HG03045 (cell line): ENCODE measurements around the gene CD2AP.
"Not testable (repeated sequence)": the region's sequence is repeated elsewhere in the genome, so short reads cannot be mapped to it uniquely, and the experiment has no call there.

Experiments used
- ATAC-seq: cut with Tn5 transposase; IDR thresholded peaks from one replicate; pipeline ENCODE4 v1.9.1; 2021; ENCODE audit warnings: mild to moderate bottlenecking, moderate library complexity; ENCODE audit not compliant: unreplicated experiment

The CD2AP gene

GRCh38 chr6:47495954-47496545 lies 18.5 kb downstream of the CD2AP start:
- ATAC-seq, result no peak

GRCh38 chr6:47496935-47497579 lies 19.5 kb downstream of the CD2AP start:
- ATAC-seq, result no peak

DNA sequence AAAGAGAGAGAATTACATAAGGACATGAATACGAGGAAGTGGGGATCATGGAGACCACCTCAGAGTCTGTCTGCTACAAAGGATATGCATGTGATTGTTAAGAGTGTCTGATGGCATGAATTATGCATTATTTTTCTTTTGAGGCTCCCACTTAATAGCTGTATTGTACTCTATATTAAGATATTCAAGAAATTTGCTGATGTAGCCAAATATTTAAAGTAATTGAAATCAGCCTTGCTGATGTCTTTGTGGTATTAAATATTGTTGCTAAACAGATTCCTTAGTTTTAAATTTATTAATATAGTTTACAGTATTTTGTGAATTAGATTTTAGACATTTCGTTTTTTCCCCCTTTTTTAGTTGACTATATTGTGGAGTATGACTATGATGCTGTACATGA lies 25.3 kb downstream of the CD2AP start:
- no peak for ATAC-seq

DNA sequence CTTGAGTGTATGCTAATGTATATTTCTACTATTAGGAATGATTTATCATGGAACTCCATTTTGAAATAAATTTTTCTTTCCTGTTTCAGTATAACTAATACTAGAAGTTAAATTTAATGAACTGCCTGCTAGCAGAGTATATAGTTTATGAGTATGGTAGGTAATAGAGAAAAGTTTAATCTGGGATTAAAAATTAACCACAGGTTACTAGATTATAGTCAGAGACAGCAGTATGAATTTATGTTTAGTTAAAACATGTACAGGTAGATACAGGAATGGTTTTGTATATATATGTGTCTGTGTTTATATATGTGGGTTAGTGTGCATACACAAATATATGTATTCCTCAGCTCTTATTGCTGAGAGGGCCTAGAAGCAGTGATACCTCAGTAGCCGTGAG lies 32.3 kb downstream of the CD2AP start:
- no peak for ATAC-seq

DNA sequence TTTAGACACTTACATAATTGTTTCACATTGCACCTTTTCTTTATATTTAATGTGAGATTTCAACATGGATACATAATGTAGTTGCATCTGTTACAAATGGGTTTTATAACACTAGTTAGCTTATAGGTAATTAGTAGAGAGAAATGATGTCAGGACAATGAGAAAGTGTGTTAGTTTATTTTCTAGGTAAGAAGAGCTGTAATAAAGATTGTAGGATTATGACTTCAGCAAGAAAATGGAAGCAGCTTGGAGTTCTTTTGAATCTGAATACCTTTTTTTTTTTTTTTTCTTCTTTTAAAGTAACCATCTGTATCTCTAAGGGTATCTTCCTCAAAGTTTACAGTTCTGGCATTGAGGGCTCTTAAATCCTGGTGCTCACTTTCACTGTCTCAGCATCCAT lies 35.3 kb downstream of the CD2AP start:
- ATAC-seq, result no peak

- no peak for ATAC-seq
Observed at GRCh38 chr6:47519279-47519678, 41.7 kb downstream of the CD2AP start.

GRCh38 chr6:47520282-47520681 lies 42.7 kb downstream of the CD2AP start:
- no peak for ATAC-seq

DNA sequence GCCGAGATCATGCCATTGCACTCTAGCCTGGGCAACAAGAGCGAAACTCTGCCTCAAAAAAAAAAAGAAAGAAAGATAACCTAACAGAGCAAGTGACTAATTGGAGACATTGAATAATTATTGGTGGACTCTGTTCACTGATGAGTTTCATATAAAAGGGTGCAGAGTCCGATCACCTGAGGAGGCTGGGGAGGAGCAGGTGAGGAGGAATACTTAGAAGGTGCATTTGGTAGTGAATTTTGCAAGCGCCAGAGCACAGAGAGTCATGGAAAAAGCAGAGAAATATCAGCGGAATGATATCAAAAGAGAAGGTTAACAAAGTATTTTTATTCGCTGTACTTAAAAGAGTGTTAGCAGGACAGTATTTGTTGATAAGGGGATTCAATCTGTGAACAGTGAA lies 44.4 kb downstream of the CD2AP start:
- no peak for ATAC-seq

DNA sequence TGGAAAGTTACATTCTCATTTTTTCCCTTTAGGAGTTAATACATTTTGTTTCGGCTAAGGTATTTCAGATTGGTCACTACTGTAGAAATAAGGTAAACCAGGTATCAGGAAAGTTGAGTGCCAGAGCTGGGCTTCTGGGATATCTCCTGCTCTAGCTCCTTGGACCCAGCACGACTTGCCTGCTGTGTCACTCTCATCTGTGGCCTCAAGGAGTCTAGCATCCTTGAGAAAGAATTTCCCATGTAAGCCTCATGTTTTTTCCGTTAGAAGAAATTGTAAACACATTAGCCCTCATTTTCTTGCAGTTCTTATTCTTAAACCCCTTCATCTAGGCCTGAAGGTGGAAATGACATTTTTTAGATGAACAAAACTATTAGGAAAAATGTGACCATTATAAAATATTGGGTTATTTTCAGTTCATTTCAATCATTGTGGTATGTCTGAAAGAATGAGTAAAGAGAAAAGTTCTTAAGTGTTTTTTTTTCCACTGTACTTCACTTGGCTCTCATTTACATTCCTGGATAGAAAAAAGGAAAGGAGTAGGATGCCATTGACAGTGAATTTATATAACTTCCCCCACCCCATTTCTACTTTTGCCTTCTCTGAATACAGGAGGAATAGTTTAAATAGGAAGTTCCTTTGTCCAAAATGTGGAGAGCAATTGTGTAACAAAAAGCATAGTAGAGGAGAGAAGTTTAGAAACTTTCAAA lies 46.7 kb downstream of the CD2AP start:
- no peak for ATAC-seq

- no peak for ATAC-seq
Observed at GRCh38 chr6:47525330-47526057, 47.9 kb downstream of the CD2AP start.

DNA sequence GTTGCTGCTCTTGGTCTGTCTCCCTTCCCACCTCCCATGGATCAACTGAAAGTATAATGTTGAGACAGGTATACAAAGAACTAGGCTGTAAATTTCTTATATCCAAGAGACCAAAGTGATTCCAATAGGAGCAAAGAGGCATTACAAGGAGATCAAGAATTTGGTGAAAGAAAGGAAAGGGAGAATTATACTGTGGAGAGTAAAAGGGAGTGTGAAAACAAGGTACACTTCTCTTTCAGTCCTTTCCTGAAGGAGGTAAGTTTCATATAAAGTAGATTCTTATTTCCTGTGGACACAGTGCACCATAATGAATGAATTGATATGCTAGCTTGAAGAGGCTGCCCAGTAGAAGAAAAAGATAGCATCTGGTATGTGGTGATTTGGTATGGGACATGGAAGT lies 49.7 kb downstream of the CD2AP start:
- ATAC-seq, result no peak

- ATAC-seq, result no peak
Observed at GRCh38 chr6:47529734-47530133, 52.1 kb downstream of the CD2AP start.

DNA sequence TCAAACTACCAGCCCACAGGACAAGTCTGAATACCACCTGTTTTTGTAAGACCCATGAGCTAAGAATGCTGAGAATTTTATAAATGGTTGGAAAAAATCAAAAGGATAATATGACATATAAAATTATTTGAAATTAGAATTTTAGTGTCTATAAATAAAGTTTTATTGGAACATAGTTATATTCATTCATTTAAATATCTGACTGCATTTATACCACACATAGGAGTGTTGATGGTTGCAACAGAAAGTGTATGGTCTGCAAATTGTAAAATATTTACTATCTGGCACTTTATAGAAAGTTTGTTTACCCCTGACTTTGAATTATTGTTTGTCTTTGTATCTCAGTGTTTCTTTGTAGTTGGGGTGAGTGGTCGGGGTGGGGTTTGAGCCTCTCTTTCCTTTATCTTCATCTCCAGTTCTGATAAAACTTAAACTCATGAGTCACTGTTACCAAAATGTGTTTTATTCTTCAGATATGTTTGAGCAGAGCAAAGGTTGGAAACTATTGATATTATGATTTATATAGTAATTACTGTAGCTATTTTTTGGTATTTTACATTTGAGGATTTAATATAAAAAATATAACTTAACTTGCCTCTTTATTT lies 55.5 kb downstream of the CD2AP start:
- ATAC-seq, result no peak

DNA sequence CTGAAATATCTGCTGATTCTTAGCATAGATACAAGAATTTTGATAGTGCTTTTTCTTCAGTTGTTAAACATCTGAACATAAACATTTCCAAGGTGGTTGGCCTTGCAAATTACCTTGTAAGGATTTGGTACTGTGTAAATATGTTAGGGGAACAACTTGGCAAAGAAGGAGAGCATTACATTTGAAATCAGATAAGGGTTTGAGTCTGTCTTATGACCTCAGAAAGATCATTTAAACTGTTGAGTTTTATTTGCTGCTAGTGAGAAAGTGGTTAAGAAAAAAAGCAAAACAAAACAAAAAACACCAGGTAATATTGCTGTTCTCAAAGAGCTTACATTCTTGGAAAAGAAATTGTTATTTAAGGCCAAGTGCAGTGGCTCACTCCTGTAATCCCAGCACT lies 56.5 kb downstream of the CD2AP start:
- no peak for ATAC-seq

DNA sequence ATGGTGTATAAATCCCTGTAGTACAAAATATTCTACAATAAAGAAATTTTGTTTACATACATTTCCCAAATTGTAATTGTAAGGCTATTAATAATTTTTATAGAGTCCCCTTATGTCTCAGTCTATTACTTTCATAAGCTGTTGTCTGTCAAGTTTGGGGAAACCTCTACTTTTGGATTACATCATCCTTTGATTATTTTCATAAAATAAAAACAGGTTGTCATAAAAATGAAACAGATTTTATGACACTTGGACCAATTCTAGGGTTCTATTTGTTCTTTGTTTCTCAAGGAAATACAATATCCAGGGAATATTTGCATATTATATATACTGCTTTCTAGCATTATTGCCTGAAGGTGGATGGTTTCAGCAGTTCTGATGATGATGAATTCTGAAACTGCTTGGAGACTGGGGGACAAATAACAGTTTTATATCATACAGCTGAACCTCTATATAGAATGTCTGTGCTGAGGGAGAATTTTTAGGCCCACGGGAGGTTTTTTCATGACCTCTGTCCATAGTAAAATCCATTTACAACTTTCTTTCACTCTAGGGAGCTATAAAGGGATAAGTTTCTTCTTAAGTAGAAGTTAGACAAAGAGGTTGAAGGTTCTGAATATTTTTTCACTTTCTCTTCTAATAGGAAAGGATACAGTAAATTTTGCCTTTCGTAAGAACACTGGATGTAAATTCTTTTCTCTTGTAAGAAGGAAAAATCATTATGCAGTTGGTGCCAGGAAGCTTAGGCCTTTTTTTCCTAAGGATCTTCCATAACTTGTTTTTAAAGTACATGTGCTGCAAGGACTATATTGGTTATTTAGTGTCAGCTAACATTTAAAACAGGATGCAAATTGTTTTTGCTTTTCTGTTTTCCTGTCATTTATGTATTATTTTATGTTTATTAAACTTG lies 58.0 kb downstream of the CD2AP start:
- no peak for ATAC-seq

DNA sequence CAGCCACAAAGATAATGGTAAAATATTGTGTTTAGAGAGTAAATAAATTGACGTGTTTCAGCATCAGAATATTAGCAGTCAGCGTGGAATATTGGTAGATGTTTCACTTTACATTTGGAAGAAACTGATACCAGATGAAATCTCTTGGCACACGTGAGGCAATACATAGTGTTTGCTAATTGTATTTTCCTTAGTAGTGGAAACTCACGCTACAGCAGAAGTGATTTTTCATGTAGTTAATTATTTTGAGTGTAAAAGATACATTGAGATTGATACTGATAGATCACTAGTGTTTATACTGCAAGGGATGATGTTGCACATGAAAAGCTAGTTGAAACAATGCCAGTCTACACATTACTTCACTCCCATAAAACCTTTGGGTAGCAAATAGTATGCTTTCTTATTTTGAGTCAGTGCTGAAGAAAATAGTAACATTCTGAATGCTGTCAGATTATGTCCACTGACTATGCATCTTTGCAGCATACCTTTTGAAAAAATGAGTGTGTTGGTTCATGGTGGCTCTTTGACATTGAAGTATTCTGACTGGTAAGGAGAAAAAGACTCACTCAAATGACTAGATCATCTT lies 59.3 kb downstream of the CD2AP start:
- ATAC-seq, result no peak

- no peak for ATAC-seq
Observed at GRCh38 chr6:47545223-47545622, 67.6 kb downstream of the CD2AP start.

DNA sequence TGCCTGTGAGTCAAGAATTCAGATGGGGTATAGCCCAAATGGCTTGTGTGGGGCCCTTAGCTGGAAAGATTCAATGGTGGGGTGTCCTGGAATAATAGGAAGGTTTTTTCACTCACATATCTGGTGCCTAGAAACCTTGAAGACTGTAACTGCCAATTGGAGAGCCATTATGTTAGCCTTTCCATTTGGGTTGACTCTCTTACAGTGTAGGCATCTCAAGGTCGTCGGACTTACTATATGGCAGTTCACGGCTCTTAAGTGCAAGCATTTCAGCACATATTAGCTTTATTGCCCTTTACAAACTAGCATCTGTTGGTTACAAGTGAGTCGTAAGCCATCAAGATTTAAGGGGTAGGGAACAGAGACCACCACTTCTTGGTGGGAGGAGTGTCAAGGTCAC lies 74.1 kb downstream of the CD2AP start:
- no peak for ATAC-seq

DNA sequence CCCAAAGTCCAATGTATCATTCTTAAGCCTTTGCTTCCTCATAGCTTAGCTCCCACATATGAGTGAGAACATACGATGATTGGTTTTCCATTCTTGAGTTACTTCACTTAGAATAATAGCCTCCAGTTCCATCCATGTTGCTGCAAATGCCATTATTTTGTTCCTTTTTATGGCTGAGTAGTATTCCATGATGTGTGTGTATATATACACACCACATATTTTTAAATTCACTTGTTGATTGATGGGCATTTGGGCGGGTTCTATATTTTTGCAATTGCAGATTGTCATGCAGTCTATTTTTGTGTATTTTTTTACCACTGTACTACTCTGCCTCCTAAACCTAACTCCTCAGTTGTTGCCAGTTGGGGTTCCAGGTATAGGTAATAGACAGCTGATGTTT lies 74.7 kb downstream of the CD2AP start:
- ATAC-seq, result no peak

DNA sequence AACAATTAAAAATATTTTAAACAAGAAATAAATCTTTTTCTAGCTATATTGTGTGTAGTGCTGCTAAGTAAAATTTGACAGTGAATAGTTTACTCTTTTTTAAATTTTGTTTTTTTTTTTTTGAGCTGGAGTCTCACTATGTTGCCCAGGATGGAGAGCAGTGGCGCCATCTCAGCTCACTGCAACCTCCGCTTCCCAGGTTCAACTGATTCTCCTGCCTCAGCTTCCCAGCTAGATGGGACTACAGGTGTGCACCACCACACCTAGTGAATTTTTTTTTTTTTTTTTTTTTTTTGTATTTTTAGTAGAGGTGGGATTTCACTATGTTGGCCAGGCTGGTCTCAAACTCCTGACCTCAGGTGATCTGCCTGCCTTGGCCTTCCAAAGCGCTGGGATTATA lies 75.7 kb downstream of the CD2AP start:
- not testable (repeated sequence) for ATAC-seq
